DMS79 (cell line): ENCODE measurements around the gene PTPRO.
"Not testable (repeated sequence)": the region's sequence is repeated elsewhere in the genome, so short reads cannot be mapped to it uniquely, and the experiment has no call there.

ENCODE experiments used
- DNase-seq: peaks from one replicate; lab custom pipeline; 2025; lab: John Stamatoyannopoulos, UW

The PTPRO gene

DNA sequence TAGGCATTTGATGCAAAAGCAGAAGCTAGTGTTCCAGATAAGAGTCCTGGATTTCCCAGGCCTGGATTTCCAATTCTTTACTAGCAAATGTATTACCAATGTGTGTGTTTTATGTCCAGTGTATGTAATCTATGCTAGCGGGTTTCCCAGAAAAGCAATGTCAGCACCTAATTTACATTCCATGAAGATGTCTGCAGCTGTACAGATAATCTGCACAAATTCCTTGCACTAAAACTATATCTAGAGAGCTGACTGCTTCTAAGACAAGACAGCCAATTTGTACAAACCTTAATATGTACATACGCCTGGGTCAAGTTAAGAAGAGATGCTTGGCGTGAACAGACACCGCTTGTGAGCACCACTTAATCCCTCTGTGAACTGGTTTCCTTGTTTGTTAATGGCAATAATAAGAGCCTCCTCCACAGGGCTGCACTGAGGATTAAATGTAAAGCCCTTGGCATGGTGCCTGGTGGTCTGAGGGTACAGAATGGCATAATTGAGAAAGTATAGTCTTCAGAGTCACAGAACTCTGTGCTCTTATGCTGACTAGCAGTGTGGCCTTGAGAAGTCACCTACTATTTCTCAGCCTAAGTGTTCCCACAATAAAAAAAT is 281.3 kb downstream of the PTPRO start:
- DNase-seq, result peak; percentile 20

- DNase-seq, result no peak
Observed at GRCh38 chr12:15605881-15606590, 283.7 kb downstream of the PTPRO start.

- no peak for DNase-seq
Observed at GRCh38 chr12:15608406-15608805, 286.1 kb downstream of the PTPRO start.

- no peak for DNase-seq
Observed at GRCh38 chr12:15608941-15609340, 286.6 kb downstream of the PTPRO start.

DNA sequence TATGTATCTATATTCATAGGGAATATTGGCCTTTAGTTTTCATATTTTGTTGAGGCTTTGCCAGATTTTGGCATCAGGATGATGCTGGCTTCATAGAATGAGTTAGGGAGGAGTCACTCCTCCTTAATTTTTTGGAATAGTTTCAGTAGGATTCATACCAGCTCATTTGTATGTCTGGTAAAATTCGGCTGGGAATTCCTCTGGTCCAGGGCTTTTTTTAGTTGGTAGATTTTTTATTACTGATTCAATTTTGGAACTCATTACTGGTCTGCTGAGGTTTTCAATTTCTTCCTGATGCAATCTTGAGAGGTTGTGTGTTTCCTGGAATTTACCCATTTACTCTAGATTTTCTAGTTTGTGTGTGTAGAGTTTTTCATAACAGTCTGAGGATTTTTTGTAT is 291.7 kb downstream of the PTPRO start:
- DNase-seq, result no peak

DNA sequence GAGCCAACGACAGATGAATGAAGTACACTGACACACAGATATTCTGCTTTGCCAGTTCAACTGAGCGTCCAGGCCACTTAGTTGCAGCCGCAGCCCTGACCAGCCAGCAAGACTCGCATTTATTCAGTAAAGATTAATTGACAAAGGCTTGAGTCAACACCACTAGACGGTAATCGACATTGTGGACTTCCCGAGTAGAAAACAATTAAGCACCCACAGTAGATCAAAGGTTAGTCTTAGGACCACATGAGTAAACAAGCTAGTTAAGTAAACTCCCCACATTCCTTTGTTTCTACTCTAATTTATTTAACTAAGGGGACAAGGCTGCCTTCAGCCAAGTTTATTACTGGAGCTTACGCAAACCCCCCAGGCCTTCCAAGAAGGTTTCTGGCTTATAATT is 294.2 kb downstream of the PTPRO start:
- not testable (repeated sequence) for DNase-seq

- no peak for DNase-seq
Observed at GRCh38 chr12:15620741-15621539, 298.6 kb downstream of the PTPRO start.

- no peak for DNase-seq
Observed at GRCh38 chr12:15625075-15625474, 302.8 kb downstream of the PTPRO start.

DNA sequence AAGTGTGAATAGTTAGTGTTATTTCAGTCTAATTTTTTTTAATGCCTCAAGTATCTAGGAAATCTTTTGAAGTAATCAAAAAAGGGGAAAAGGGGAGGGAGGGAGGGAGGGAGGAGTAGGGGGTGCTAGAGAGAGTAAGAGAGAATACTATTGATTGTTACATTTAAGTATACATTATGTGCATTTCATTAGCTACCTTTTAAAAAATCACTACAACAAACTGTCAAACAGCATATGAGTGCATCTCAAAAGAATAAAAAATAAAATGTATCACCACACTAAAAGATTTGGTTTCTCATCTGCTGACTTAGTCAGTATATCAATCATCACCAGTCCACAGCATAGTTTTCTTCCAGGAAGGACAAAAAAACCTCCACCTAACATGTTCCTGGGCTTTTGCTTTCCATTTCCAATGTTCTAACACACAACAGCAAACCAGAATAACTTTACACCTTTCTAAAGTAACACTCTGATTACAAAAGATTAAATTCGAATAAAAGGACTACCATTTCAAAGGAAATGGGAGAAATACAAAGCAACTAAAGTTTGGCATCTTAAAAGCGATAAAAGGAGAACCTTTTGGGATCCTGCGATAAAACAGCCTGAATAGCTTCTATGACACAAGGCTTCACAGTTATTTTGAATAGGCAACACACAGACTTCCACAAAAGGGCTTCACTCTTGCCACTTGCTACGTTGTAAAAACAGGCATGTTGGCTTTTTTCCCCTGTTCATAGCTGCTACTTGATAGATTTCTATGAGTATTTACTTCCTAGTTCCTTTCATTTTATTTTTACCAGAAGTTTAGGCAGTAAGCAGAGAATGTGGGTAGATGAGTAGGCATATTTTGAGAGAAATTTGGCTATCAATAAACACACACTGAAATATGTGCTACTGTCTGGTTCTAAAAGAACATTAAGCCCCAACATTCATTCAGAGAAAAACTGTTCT is 306.0 kb downstream of the PTPRO start:
- DNase-seq, result no peak

DNA sequence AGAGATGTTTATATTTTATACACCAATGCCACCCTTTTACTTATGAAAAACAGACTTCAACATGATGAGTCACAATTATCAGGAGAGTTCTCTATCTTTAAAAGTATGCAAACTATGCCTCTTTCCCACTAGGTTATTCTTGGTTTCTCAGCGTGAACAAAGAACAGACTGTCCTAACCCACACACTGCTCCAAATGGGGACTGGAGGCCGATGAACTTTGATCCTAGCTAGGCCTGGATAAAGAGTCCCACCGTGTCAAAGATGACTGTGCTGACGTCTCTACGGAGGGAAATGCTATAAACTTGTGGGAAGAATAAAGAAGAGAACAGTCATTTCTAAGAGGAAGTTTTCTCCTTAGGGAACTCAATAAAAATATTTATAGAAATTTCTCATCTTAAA is 306.8 kb downstream of the PTPRO start:
- no peak for DNase-seq

DNA sequence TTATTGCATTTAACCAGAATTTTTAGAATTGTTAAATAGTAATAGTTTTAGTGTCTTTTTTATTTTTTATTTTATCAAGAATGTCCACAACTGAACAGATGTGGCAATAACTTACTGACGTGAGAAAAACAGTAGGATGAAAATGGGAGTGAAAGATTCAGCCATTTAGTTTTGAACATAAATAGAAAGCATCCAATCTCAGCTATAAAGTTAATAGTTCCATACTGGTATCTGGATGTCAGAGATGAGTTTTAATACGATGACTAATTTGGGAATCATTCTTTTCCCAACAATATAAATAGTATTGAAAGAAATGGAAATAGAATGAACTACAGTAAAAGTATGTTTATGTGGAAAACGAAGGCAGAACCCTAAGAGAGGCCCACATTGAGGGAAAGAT is 307.5 kb downstream of the PTPRO start:
- no peak for DNase-seq

DNA sequence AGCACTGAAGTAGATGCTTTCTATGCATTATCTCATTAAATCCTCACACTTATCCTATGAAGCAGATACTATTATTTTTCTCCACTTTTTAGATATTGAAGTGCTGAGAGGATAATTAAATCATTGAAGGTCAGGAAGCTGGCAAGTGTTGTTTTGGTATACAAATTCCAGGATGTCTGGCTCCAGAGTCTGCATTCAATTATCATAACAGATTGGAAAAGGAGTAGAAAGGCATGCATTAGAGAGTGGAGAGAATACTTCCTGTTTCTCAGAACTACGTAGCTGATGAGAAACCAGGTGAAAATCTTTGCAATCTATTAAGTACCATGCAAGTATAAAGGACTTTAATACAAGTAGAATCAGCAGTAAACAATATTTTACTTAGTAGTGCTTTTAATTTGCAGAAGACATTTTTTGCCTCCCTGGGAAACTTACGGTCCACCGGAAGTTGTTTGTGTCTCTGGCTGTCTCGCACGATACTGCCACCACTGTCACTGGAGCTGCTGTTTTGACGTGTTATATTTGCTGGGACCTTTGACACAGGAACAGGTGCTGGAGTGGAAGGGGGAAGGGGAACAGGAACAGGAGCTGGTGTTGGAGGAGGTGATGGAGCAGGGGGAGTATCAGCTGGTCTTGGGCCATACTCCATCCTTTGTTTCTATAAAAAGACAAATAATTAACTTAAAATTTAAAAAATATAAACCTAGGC is 308.9 kb downstream of the PTPRO start:
- DNase-seq, result no peak

- no peak for DNase-seq
Observed at GRCh38 chr12:15632708-15633107, 310.4 kb downstream of the PTPRO start.

DNA sequence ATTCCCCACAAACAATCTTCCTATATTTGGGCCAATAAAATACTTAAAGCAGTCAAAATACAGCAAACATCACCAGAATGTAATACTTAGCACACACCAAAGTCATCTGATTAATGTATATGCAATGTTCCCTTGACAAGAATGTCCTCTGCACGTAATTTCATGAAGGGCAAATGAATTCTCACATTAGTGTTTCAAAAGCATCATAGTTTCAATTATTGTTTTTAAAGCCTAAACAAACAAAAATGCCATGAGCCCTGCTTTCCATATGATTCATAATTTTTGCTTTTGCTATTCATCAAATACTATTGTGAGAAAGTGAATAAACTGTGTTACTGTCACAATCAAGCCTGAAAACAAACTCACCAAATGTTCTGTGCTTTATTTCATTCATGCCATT is 310.9 kb downstream of the PTPRO start:
- no peak for DNase-seq

- DNase-seq, result no peak
Observed at GRCh38 chr12:15634010-15634683, 311.8 kb downstream of the PTPRO start.

DNA sequence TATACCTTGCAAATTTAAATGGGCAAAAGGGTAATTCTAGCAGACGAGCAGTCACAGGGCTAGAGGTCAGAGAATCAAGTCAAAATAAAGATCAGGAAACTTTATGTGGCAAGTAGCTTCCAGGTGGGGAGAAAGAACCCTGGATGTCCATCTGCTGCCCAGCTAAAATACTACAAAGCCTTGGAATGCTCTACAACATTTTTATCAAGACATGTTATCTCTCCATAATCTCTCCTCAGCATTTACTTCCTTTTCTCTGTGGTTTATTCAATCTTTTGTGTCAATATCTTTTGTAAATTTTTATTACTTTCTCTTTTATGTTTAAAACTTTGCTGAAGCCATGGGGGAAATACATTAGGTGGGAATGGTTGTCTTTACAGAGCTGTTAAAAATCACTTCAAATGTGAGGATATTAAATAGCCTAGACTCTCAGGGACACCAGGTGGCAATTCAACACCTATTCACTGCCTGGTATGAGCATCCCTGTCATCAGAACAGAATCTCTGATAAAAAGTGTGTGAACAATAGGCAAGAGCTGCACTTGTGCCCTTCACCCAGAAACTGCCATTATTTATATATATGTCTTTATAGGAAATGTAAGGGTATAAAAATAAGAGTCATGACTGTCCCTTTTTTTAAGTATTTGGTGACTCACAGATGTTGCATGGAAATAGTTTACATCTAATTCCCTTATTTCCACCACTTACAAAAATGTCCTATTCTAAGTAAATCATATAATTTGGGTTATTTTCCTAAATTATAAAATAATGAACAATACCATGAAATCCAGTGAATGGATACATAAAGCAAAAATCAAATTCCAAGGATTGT is 314.0 kb downstream of the PTPRO start:
- no peak for DNase-seq

- no peak for DNase-seq
Observed at GRCh38 chr12:15638231-15638630, 315.9 kb downstream of the PTPRO start.

GRCh38 chr12:15644700-15645099 is 322.4 kb downstream of the PTPRO start:
- no peak for DNase-seq

GRCh38 chr12:15646581-15646980 is 324.3 kb downstream of the PTPRO start:
- DNase-seq, result no peak
